ENCODE measurements around the gene BEX2.

DNA sequence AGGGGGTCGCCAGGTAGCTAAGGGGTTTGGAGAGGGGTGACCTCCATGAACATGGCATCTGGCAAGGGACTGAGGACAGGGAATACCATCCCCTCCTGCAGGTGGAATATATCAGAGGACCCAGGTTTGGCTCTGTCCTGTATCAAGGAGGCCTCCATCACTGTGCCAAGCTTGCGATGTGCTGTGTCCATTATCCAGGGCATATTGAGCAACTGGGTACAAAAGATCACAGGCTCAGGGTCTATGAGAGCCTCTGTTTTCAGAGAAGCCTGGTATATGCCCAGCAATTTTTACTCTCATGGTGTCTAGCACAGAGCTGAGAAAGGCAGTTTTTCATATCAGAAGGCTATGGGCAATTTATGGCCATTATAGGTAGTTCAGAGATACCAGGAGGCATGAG, 17.7 kb downstream of the BEX2 start:
- no peak for TF ChIP-seq CTCF (IDR thresholded peaks at IDR 0.05; ENCODE audit: borderline replicate concordance, extremely low read depth, low read length, poor library complexity, severe bottlenecking)
- no peak for TF ChIP-seq EZH2 (IDR thresholded peaks at IDR 0.05; ENCODE audit: borderline replicate concordance, low read depth, low read length, severe bottlenecking)
